Trophoblast cell (in vitro differentiated cells and primary cell): ENCODE data around the gene ASGR2.
"Not testable (repeated sequence)": the region's sequence is repeated elsewhere in the genome, so short reads cannot be mapped to it uniquely, and the experiment has no call there.

Experiments
- DNase-seq, 2 donors: peaks; one replicate each; pipeline ENCODE4 v3.0.0-alpha.2; 2016
- H2AFZ ChIP-seq: 2 replicates; pipeline ENCODE4 v1.6.1; 2013; ENCODE audit warnings: low read length, moderate library complexity, mild to moderate bottlenecking; ENCODE audit not compliant: insufficient read depth, poor library complexity
- H2AK5ac ChIP-seq: 2 replicates; pipeline ENCODE4 v1.6.1; 2013; ENCODE audit warnings: mild to moderate bottlenecking, low read length
- H2BK120ac ChIP-seq: 2 replicates; pipeline ENCODE4 v1.6.1; 2013; ENCODE audit warnings: low read length, mild to moderate bottlenecking, moderate library complexity; ENCODE audit not compliant: insufficient read depth, poor library complexity
- H2BK12ac ChIP-seq: 2 replicates; pipeline ENCODE4 v1.6.1; 2013; ENCODE audit warnings: mild to moderate bottlenecking, low read length, moderate library complexity
- H2BK5ac ChIP-seq: 2 replicates; pipeline ENCODE4 v1.6.1; 2013; ENCODE audit warnings: low read length, low read depth, moderate library complexity, mild to moderate bottlenecking; ENCODE audit not compliant: poor library complexity
- H3K14ac ChIP-seq: 2 replicates; pipeline ENCODE4 v1.6.1; 2013; ENCODE audit warnings: mild to moderate bottlenecking, low read length
- H3K18ac ChIP-seq: 2 replicates; pipeline ENCODE4 v1.6.1; 2013; ENCODE audit warnings: mild to moderate bottlenecking, low read length
- H3K23ac ChIP-seq: 2 replicates; pipeline ENCODE4 v1.6.1; 2013; ENCODE audit warnings: low read length
- H3K27ac ChIP-seq: 2 replicates; pipeline ENCODE4 v1.5.1; 2013; ENCODE audit warnings: low read depth, mild to moderate bottlenecking, inconsistent platforms, low read length, moderate library complexity
- H3K27me3 ChIP-seq: 2 replicates; pipeline ENCODE4 v1.6.1; 2013; ENCODE audit warnings: inconsistent platforms, mild to moderate bottlenecking, low read length, moderate library complexity; ENCODE audit not compliant: insufficient read depth
- H3K36me3 ChIP-seq, 2 experiments: 1 replicate in 1 of 2; 2 replicates in 1 of 2; pipeline ENCODE4 v1.6.1; 2013; ENCODE audit warnings: low read length in 2 of 2, mild to moderate bottlenecking in 2 of 2, moderate library complexity in 1 of 2; ENCODE audit not compliant: insufficient read depth in 2 of 2, control insufficient read depth in 1 of 2
- H3K4ac ChIP-seq: 2 replicates; pipeline ENCODE4 v1.6.1; 2013; ENCODE audit warnings: low read depth, mild to moderate bottlenecking, low read length, moderate library complexity
- H3K4me1 ChIP-seq, 2 experiments: 1 replicate in 1 of 2; 2 replicates in 1 of 2; pipeline ENCODE4 v1.6.1; 2013; ENCODE audit warnings: low read length in 2 of 2, mild to moderate bottlenecking in 2 of 2, moderate library complexity in 1 of 2; ENCODE audit not compliant: insufficient read depth in 2 of 2, control insufficient read depth in 1 of 2
- H3K4me2 ChIP-seq: 2 replicates; pipeline ENCODE4 v1.6.1; 2013; ENCODE audit warnings: inconsistent platforms, mild to moderate bottlenecking, low read length, moderate library complexity
- H3K4me3 ChIP-seq: 2 replicates; pipeline ENCODE4 v1.5.1; 2013; ENCODE audit warnings: mild to moderate bottlenecking, low read depth, low read length, inconsistent platforms
- H3K79me1 ChIP-seq: one replicate; pipeline ENCODE4 v1.6.1; 2013; ENCODE audit warnings: low read length
- H3K79me2 ChIP-seq: 2 replicates; pipeline ENCODE4 v1.6.1; 2013; ENCODE audit warnings: low read length, mild to moderate bottlenecking; ENCODE audit not compliant: control insufficient read depth, insufficient read depth, poor library complexity
- H3K9ac ChIP-seq: 2 replicates; pipeline ENCODE4 v1.6.1; 2013; ENCODE audit warnings: mild to moderate bottlenecking, low read length
- H3K9me3 ChIP-seq: 2 replicates; pipeline ENCODE4 v1.6.1; 2013; ENCODE audit warnings: low read depth, mild to moderate bottlenecking, control low read depth, inconsistent platforms, low read length; ENCODE audit not compliant: insufficient read depth
- H4K12ac ChIP-seq: 2 replicates; pipeline ENCODE4 v1.6.1; 2013; ENCODE audit warnings: low read depth, mild to moderate bottlenecking, low read length, moderate library complexity
- H4K8ac ChIP-seq: 2 replicates; pipeline ENCODE4 v1.6.1; 2013; ENCODE audit warnings: low read depth, mild to moderate bottlenecking, low read length, moderate library complexity
- H4K91ac ChIP-seq: one replicate; pipeline ENCODE4 v1.6.1; 2013; ENCODE audit warnings: low read depth, mild to moderate bottlenecking, low read length, moderate library complexity
- WGBS: extraction: QIAGEN DNeasy Blood & Tissue Kit; methylation state at CpG from one replicate; pipeline ENCODE4 v1.1.7; 2013; ENCODE audit warnings: missing lambda C conversion rate; ENCODE audit not compliant: insufficient read length, insufficient coverage; ENCODE audit errors: extremely low coverage; 5-methylcytosine and 5-hydroxymethylcytosine counted together

The ASGR2 gene

DNA sequence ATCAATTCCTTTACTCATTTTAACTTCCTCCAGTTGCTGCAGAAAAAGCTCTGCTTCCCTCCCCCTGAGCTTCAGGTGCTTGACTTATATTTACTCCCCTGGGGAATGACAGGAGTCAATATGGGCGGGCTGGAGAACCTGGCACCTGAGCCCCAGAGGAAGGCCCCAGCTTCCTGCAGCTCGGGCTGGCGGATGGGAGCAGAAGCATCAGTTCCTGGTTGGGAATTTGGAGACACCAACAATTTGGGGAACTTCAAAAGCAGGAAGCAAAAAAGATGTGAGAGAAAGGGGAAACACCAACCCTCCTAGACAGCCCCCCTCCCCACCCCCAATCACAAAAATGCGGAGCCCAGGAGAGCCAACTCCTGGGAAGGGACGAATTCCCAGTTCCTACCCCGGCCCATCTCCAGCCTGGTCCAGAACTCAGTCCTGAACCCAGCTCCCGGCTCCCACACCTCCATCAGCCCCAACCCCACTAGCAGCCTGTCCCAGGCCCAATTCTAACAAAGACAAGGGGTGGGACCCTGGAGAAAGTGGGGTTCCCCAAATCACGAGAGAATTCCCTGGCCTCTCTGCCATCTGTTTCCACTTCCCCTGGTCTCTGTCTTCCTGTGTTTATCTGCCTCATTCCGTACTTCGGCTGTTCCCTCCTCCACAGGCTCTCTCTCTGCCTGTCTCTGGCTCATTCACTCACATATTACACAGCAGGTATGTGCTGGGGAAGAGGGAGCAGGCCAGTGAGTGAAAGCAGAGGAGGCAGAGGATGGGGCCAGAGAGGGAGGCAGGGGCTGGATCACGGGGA is 16.2 kb upstream of the ASGR2 start:
- no CpG with 5 or more reads among the region's 11 CpGs for WGBS
- no peak overlapping the region for H2AK5ac ChIP-seq

DNA sequence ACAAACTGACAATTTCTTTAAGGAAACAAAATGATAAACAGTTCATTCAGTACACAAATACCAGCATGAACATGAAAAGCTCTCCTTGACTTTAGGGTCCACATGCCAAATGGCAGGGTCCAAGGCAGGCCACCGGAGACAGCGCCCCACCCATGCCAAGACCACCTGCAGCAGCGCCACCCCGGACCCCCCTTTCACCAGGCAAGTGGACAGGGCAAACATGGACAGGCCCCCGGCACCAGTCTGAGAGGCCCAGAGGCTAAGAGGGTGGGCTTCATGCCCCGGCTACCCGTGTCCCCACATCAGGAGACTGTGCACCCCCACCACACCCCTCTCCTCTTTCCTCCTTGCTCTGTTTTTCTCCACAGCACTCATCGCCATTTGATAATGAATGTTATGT is 14.7 kb upstream of the ASGR2 start:
- no peak for DNase-seq
- Histone ChIP-seq H2AK5ac (no peak overlapping the region), H3K4me2 (no peak overlapping the region), H3K79me1 (no peaks in the 10 kb centered on the region), H3K79me2 (no peaks in the 10 kb centered on the region), H3K14ac (no peak overlapping the region), H3K18ac (no peak overlapping the region), H3K23ac (no peak overlapping the region), H3K9ac (no peak overlapping the region), H3K4me3 (no peak overlapping the region), H3K9me3 (no peaks in the 10 kb centered on the region), H2BK120ac (no peak overlapping the region), H2BK5ac (no peak overlapping the region), H4K8ac (no peak overlapping the region), H3K4ac (no peak overlapping the region), H3K27me3 (no peaks in the 10 kb centered on the region), H3K27ac (no peak overlapping the region), H2BK12ac (no peak overlapping the region), H3K36me3 (no peaks in the 10 kb centered on the region), H4K91ac (no peak overlapping the region), H4K12ac (no peak overlapping the region), H3K4me1 (peaks cover 2 to 5% of the 10 kb centered on the region in 2 experiments), H2AFZ (no peak overlapping the region)
- no CpG with 5 or more reads among the region's 8 CpGs for WGBS

More for the DNA sequence above, 16.2 kb upstream of the ASGR2 start:
- no peaks in the 10 kb centered on the region for H3K79me2 ChIP-seq
- H3K36me3 ChIP-seq, result no peaks in the 10 kb centered on the region
- H3K4me2 ChIP-seq, result no peak overlapping the region
- H4K91ac ChIP-seq, result no peak overlapping the region
- no peak overlapping the region for H2BK5ac ChIP-seq
- no peaks in the 10 kb centered on the region for H3K27me3 ChIP-seq
- peak overlapping the region; percentile 37 for H4K8ac ChIP-seq
- peak in 1 of 2 donors; percentile 16 for DNase-seq
- no peak overlapping the region for H3K4ac ChIP-seq
- no peak overlapping the region for H3K14ac ChIP-seq
- H4K12ac ChIP-seq, result no peak overlapping the region
- H3K23ac ChIP-seq, result no peak overlapping the region
- H3K9me3 ChIP-seq, result no peaks in the 10 kb centered on the region
- no peak overlapping the region for H3K27ac ChIP-seq
- peaks cover 2 to 5% of the 10 kb centered on the region in 2 experiments for H3K4me1 ChIP-seq
- H3K4me3 ChIP-seq, result no peak overlapping the region
- no peak overlapping the region for H2BK120ac ChIP-seq
- H2AFZ ChIP-seq, result no peak overlapping the region
- H3K18ac ChIP-seq, result no peak overlapping the region
- peak overlapping the region; percentile 33 for H2BK12ac ChIP-seq
- H3K79me1 ChIP-seq, result no peaks in the 10 kb centered on the region
- no peak overlapping the region for H3K9ac ChIP-seq

DNA sequence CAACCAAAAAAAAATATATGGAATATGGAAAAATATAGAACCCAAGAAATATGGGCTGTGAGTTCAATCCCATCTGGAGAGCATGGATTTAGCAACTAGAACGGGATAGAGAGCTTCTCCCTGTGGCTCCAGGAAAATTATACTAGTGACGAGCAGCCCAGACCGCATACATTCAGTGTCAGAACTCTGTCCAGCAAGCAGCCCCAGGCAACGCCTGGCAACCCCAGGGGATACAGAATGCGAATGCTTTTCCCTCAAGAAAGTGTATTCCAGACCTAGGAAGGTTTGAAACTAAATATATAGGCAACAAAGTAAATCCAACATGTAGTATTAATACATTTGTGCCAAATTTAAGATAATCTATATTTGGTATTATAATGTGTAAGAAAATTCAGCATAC is 13.5 kb upstream of the ASGR2 start:
- Histone ChIP-seq H3K36me3 (no peaks in the 10 kb centered on the region), H4K91ac (no peak overlapping the region), H3K79me1 (no peaks in the 10 kb centered on the region), H3K18ac (no peak overlapping the region), H2AFZ (no peak overlapping the region), H3K4me3 (no peak overlapping the region), H3K4ac (no peak overlapping the region), H3K14ac (no peak overlapping the region), H2BK120ac (no peak overlapping the region), H3K23ac (no peak overlapping the region), H3K9me3 (no peaks in the 10 kb centered on the region), H3K4me1 (peaks cover 2 to 3% of the 10 kb centered on the region in 2 experiments), H3K27ac (no peak overlapping the region), H3K79me2 (no peaks in the 10 kb centered on the region), H4K12ac (no peak overlapping the region), H2AK5ac (no peak overlapping the region), H2BK12ac (no peak overlapping the region), H3K27me3 (no peaks in the 10 kb centered on the region), H3K4me2 (no peak overlapping the region), H2BK5ac (no peak overlapping the region), H4K8ac (no peak overlapping the region), H3K9ac (no peak overlapping the region)
- WGBS, result no CpG with 5 or more reads among the region's 5 CpGs
- no peak for DNase-seq

DNA sequence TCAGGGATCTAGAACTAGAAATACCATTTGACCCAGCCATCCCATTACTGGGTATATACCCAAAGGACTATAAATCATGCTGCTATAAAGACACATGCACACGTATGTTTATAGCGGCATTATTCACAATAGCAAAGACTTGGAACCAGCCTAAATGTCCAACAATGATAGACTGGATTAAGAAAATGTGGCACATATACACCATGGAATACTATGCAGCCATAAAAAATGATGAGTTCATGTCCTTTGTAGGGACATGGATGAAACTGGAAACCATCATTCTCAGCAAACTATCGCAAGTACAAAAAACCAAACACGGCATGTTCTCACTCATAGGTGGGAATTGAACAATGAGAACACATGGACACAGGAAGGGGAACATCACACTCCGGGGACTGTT is 12.9 kb upstream of the ASGR2 start:
- not testable (repeated sequence) for H3K79me2 ChIP-seq, H3K4ac ChIP-seq, H3K23ac ChIP-seq, H3K4me1 ChIP-seq, H4K91ac ChIP-seq, H3K14ac ChIP-seq, H3K27me3 ChIP-seq, H2AK5ac ChIP-seq, H3K4me3 ChIP-seq, H2AFZ ChIP-seq, H3K9me3 ChIP-seq, H4K12ac ChIP-seq, H2BK12ac ChIP-seq, DNase-seq, H3K9ac ChIP-seq, H2BK120ac ChIP-seq, H3K79me1 ChIP-seq, H2BK5ac ChIP-seq, H4K8ac ChIP-seq, H3K18ac ChIP-seq, H3K27ac ChIP-seq, H3K4me2 ChIP-seq, H3K36me3 ChIP-seq
- WGBS, result no CpG with 5 or more reads among the region's 5 CpGs
